ENCODE data around the gene SLC19A2. TPM values are rescaled to one million over a fixed set of nuclear protein-coding genes. Genes with fewer than 3 reads are reported as not detected.

The SLC19A2 gene
- total and polyA plus RNA-seq, 2 of the 13 experiments (the other 11 are each of a cell fraction or from before 2014, with no cell fraction given), result 30.4 to 56.0 TPM

GRCh38 chr1:169485431-169486280, at the start of gene SLC19A2 (continued):
- TF ChIP-seq ZNF790 (CRISPR knock-in tag; IDR thresholded peaks at IDR 0.05; ENCODE audit: borderline replicate concordance), result 0 out of 2 replicates have a peak, but pooled peaks have one; percentile 12
- TF ChIP-seq NAIF1 (CRISPR knock-in tag; IDR thresholded peaks at IDR 0.05; ENCODE audit: borderline replicate concordance), result peak; percentile 91
- no peak for TF ChIP-seq MBNL3 (CRISPR knock-in tag; conservative IDR thresholded peaks at IDR 0.05)
- TF ChIP-seq SRSF9 (IDR thresholded peaks at IDR 0.05; ENCODE audit: borderline replicate concordance, insufficient read depth, low read depth, low read length, poor library complexity, severe bottlenecking), result no peak
- peak; percentile 56 for TF ChIP-seq IRF2 (CRISPR knock-in tag; IDR thresholded peaks at IDR 0.05)
- no peak for TF ChIP-seq RNF2 (conservative IDR thresholded peaks at IDR 0.05; ENCODE audit: low read depth)
- TF ChIP-seq ZNF589 (CRISPR knock-in tag; conservative IDR thresholded peaks at IDR 0.05), result 0 out of 2 replicates have a peak, but pooled peaks have one; percentile 21
- no peak for TF ChIP-seq KDM6A (CRISPR knock-in tag; IDR thresholded peaks at IDR 0.05; ENCODE audit: low read depth)
- TF ChIP-seq RFX3 (CRISPR knock-in tag; IDR thresholded peaks at IDR 0.05), result no peak
- no peak for TF ChIP-seq SP1 (IDR thresholded peaks at IDR 0.05)
- TF ChIP-seq SP1 (CRISPR knock-in tag; IDR thresholded peaks at IDR 0.05), result peak; percentile 74
- TF ChIP-seq ZBTB33 (CRISPR knock-in tag; IDR thresholded peaks at IDR 0.05), result no peak
- TF ChIP-seq, protein P1, sequence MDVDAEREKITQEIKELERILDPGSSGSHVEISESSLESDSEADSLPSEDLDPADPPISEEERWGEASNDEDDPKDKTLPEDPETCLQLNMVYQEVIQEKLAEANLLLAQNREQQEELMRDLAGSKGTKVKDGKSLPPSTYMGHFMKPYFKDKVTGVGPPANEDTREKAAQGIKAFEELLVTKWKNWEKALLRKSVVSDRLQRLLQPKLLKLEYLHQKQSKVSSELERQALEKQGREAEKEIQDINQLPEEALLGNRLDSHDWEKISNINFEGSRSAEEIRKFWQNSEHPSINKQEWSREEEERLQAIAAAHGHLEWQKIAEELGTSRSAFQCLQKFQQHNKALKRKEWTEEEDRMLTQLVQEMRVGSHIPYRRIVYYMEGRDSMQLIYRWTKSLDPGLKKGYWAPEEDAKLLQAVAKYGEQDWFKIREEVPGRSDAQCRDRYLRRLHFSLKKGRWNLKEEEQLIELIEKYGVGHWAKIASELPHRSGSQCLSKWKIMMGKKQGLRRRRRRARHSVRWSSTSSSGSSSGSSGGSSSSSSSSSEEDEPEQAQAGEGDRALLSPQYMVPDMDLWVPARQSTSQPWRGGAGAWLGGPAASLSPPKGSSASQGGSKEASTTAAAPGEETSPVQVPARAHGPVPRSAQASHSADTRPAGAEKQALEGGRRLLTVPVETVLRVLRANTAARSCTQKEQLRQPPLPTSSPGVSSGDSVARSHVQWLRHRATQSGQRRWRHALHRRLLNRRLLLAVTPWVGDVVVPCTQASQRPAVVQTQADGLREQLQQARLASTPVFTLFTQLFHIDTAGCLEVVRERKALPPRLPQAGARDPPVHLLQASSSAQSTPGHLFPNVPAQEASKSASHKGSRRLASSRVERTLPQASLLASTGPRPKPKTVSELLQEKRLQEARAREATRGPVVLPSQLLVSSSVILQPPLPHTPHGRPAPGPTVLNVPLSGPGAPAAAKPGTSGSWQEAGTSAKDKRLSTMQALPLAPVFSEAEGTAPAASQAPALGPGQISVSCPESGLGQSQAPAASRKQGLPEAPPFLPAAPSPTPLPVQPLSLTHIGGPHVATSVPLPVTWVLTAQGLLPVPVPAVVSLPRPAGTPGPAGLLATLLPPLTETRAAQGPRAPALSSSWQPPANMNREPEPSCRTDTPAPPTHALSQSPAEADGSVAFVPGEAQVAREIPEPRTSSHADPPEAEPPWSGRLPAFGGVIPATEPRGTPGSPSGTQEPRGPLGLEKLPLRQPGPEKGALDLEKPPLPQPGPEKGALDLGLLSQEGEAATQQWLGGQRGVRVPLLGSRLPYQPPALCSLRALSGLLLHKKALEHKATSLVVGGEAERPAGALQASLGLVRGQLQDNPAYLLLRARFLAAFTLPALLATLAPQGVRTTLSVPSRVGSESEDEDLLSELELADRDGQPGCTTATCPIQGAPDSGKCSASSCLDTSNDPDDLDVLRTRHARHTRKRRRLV (CRISPR knock-in tag; IDR thresholded peaks at IDR 0.05), result 0 out of 2 replicates have a peak, but pooled peaks have one; percentile 46
- TF ChIP-seq TRAFD1 (CRISPR knock-in tag; IDR thresholded peaks at IDR 0.05; ENCODE audit: borderline replicate concordance), result no peak
- TF ChIP-seq SAP130 (CRISPR knock-in tag; IDR thresholded peaks at IDR 0.05; ENCODE audit: low read depth), result peak; percentile 98
- no peak for TF ChIP-seq MAZ (IDR thresholded peaks at IDR 0.05; ENCODE audit: borderline replicate concordance, low read depth, low read length)
- TF ChIP-seq MAZ (CRISPR knock-in tag; IDR thresholded peaks at IDR 0.05; ENCODE audit: low read depth), result peak; percentile 85
- TF ChIP-seq AGO2 (optimal IDR thresholded peaks at IDR 0.05; ENCODE audit: low read depth, low read length), result peak; percentile 97
- TF ChIP-seq, protein P2, sequence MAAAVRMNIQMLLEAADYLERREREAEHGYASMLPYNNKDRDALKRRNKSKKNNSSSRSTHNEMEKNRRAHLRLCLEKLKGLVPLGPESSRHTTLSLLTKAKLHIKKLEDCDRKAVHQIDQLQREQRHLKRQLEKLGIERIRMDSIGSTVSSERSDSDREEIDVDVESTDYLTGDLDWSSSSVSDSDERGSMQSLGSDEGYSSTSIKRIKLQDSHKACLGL (CRISPR knock-in tag; IDR thresholded peaks at IDR 0.05), result 0 out of 2 replicates have a peak, but pooled peaks have one; percentile 57
- TF ChIP-seq ZMYM4 (CRISPR knock-in tag; IDR thresholded peaks at IDR 0.05), result peak; percentile 98
- peak; percentile 83 for TF ChIP-seq SNAPC2 (CRISPR knock-in tag; IDR thresholded peaks at IDR 0.05)

All from HepG2 (cell line).